Activated T-helper 2 cell treated with anti-CD3 and anti-CD28 coated beads, Interferon-gamma antibody, Interleukin-2, Interleukin-4, amounts not matched to agents 10 μg/mL and 5 μg/mL and 100 μg/mL, durations not matched to agents 14 hours and 24 hours and 36 hours (primary cell): ENCODE results near the gene SAMD4A. TPM values are rescaled to one million over a fixed set of nuclear protein-coding genes. Genes with fewer than 3 reads are reported as not detected.
A peak's percentile ranks its signal among the peaks of the same experiment; 100 is the strongest.

Source experiments
- DNase-seq: peaks from one replicate; pipeline ENCODE4 v3.0.0; 2021; ENCODE audit warnings: low spot score
- H3K27ac Mint-ChIP-seq: one replicate; pipeline ENCODE4 v1.8.0; 2021; ENCODE audit warnings: mixed read lengths
- H3K27me3 Mint-ChIP-seq: one replicate; pipeline ENCODE4 v1.8.0; 2021; ENCODE audit warnings: low read depth, mixed read lengths
- H3K36me3 Mint-ChIP-seq: one replicate; pipeline ENCODE4 v1.8.0; 2021; ENCODE audit warnings: low read depth, mixed read lengths
- H3K4me1 Mint-ChIP-seq: one replicate; pipeline ENCODE4 v1.8.0; 2021; ENCODE audit warnings: low read depth, mixed read lengths
- H3K4me3 Mint-ChIP-seq: one replicate; pipeline ENCODE4 v1.8.0; 2021; ENCODE audit warnings: low read depth, mild to moderate bottlenecking, moderate library complexity, mixed read lengths
- H3K9me3 Mint-ChIP-seq: one replicate; pipeline ENCODE4 v1.8.0; 2021; ENCODE audit warnings: mixed read lengths
- intact Hi-C: fragments of 100-400 bp; cut with micrococcal nuclease; formaldehyde crosslinking; loops from one replicate; pipeline ENCODE4 v1.15.1; 2023
- total RNA-seq: library from RNA; stranded (reverse); gene quantifications from 2 replicates; pipeline ENCODE4 v1.2.3, GENCODE V29; 2022

Gene SAMD4A
- total RNA-seq, 1 donor from 2014 or later: 4.3 TPM

- Mint-ChIP-seq H3K4me1 (peaks cover 25% of the 10 kb centered on the region), H3K27ac (no peak overlapping the region)
- DNase-seq: no peak
Measured at GRCh38 chr14:54689928-54690327, 123.0 kb downstream of the SAMD4A start.

GRCh38 chr14:54690887-54691286 lies 124.0 kb downstream of the SAMD4A start:
- intact Hi-C loops: loop anchor here (2.0 kb wide), 2 partner anchors 82 to 126 kb away; no protein-coding TSS in a partner anchor
- Mint-ChIP-seq H3K4me3 (no peak overlapping the region), H3K4me1 (peaks cover 17% of the 10 kb centered on the region), H3K27ac (no peak overlapping the region), H3K27me3 (peaks cover 31% of the 10 kb centered on the region), H3K36me3 (no peaks in the 10 kb centered on the region), H3K9me3 (no peaks in the 10 kb centered on the region)
- no peak for DNase-seq

More at GRCh38 chr14:54689928-54690327, 123.0 kb downstream of the SAMD4A start:
- no peaks in the 10 kb centered on the region for H3K9me3 Mint-ChIP-seq
- H3K36me3 Mint-ChIP-seq: no peaks in the 10 kb centered on the region
- intact Hi-C loops: loop anchor here (2.0 to 5.0 kb wide), 3 partner anchors 42 to 125 kb away; no protein-coding TSS in a partner anchor
- peaks cover 34% of the 10 kb centered on the region for H3K27me3 Mint-ChIP-seq
- no peak overlapping the region for H3K4me3 Mint-ChIP-seq

DNA sequence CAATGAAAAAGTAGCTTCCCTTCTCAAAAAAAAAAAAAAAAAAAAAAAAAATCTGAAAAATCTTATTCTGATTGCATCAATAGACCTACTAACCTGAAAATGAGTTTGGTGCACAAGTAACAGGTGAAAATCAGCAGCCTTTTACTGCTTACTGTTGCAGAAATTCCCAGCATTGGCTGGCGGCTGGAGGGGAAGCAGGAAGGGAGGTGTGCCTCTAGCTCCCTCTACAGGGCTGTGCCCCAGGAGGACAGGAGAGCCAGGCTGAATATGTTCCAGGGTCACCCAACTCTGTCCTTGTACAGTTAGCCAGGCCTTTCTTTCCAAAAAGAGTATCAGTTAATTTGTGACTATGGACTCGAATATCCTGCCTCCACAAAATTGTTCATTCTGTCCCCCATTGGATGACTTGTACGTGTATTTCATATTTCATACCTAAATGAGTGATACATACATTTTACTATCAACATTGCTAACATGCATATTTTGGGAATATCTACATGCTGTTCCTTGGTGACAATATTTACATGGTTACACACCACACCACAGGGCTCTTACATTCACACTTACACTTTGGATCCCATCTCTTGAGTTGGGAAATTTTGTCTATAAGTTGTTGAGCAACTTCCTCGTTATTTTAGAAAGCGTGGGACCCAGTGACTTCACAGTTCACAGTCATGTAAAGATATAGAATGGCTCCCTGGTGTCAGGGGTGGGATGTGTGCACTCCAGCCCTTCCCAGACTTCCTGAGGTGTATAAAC lies 124.8 kb downstream of the SAMD4A start:
- Mint-ChIP-seq H3K27ac (no peak overlapping the region), H3K36me3 (no peaks in the 10 kb centered on the region), H3K27me3 (peaks cover 30% of the 10 kb centered on the region), H3K4me3 (no peak overlapping the region), H3K4me1 (peaks cover 14% of the 10 kb centered on the region), H3K9me3 (no peaks in the 10 kb centered on the region)
- peak; percentile 24 for DNase-seq
- intact Hi-C loops: loop anchor here (2.0 kb wide), 2 partner anchors 81 to 127 kb away; no protein-coding TSS in a partner anchor

GRCh38 chr14:54692284-54692772 lies 125.4 kb downstream of the SAMD4A start:
- Mint-ChIP-seq H3K27ac (no peak overlapping the region), H3K27me3 (peaks cover 31% of the 10 kb centered on the region), H3K4me1 (peaks cover 14% of the 10 kb centered on the region), H3K9me3 (no peaks in the 10 kb centered on the region), H3K36me3 (no peaks in the 10 kb centered on the region), H3K4me3 (no peak overlapping the region)
- no peak for DNase-seq
- intact Hi-C loops: no loop called here

DNA sequence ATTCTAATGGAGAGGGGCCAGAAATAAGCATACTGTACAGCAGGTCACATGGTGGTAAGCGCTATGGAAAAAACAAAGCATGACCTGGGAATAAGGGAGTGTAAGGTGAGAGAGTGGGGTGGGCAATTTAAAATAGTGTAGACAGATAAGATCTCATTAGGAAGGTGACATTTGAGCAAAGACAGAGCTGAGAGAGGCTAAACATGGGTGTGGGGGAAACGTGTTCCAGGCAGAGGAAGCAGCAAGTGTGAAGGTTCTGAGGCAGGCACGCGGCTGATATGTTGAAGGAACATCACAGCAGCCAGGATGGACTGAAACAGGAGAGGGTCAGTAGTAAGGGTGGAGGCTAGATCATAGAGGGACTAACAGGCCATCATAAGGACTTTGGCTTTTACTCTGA lies 126.8 kb downstream of the SAMD4A start:
- intact Hi-C loops: no loop called here
- Mint-ChIP-seq H3K27me3 (peaks cover 31% of the 10 kb centered on the region), H3K4me1 (peaks cover 6% of the 10 kb centered on the region), H3K4me3 (no peak overlapping the region), H3K9me3 (no peaks in the 10 kb centered on the region), H3K36me3 (no peaks in the 10 kb centered on the region), H3K27ac (no peak overlapping the region)
- DNase-seq: no peak

DNA sequence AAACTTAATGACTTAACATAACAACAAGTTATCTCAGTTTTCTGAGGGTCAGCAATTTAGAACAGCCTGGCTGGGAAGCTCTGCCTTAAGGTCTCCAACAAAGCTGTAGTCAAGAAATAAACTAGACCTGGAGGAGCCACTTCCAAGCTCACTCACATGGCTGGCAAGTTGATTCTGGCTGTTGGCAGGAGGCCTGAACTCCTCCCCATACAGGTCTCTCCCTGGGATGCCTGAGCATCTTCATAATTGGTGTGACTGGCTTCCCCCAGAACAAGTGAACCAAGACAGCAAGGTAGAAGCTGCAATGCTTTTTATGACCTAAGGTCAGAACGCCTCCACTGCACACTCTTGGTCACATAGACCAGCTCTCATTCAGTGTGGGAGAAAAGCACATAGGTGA lies 128.3 kb downstream of the SAMD4A start:
- intact Hi-C loops: no loop called here
- no peaks in the 10 kb centered on the region for H3K36me3 Mint-ChIP-seq
- peaks cover 5% of the 10 kb centered on the region for H3K4me1 Mint-ChIP-seq
- DNase-seq: no peak
- H3K9me3 Mint-ChIP-seq: no peaks in the 10 kb centered on the region
- no peak overlapping the region for H3K27ac Mint-ChIP-seq
- H3K4me3 Mint-ChIP-seq: no peak overlapping the region
- H3K27me3 Mint-ChIP-seq: peaks cover 43% of the 10 kb centered on the region

- no peak for DNase-seq
- Mint-ChIP-seq H3K27ac (no peak overlapping the region), H3K4me1 (peaks cover 8% of the 10 kb centered on the region), H3K36me3 (no peaks in the 10 kb centered on the region), H3K9me3 (no peaks in the 10 kb centered on the region), H3K27me3 (peaks cover 48% of the 10 kb centered on the region), H3K4me3 (no peak overlapping the region)
- intact Hi-C loops: no loop called here
Measured at GRCh38 chr14:54697001-54697400, 130.1 kb downstream of the SAMD4A start.

- H3K4me1 Mint-ChIP-seq: peaks cover 8% of the 10 kb centered on the region
- no peak overlapping the region for H3K27ac Mint-ChIP-seq
- H3K27me3 Mint-ChIP-seq: peaks cover 50% of the 10 kb centered on the region
- DNase-seq: no peak
- intact Hi-C loops: no loop called here
- no peak overlapping the region for H3K4me3 Mint-ChIP-seq
- H3K36me3 Mint-ChIP-seq: peaks cover 6% of the 10 kb centered on the region
- no peaks in the 10 kb centered on the region for H3K9me3 Mint-ChIP-seq
Measured at GRCh38 chr14:54697803-54698202, 130.9 kb downstream of the SAMD4A start.

DNA sequence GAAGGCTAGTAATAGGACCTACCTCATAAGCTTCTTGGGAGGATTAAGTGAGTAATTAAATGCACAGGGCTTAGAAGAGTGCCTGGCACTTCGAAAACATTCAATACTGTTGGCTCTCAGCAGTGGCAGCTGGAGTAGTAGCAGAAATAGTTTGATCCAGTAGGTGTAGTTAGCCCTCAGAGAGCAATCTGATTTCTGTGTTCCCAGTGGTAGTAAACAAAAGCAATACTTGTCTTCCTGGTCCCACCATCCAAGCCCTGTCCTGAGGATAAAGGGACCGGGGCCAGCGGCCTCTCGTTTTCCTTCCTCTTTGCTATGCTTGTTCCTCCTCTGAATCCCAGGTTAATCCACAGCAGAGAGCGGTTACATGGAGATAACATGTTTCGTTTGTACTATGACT lies 131.6 kb downstream of the SAMD4A start:
- Mint-ChIP-seq H3K9me3 (no peaks in the 10 kb centered on the region), H3K4me3 (no peak overlapping the region), H3K36me3 (peaks cover 6% of the 10 kb centered on the region), H3K27ac (no peak overlapping the region), H3K27me3 (peaks cover 53% of the 10 kb centered on the region), H3K4me1 (peaks cover 8% of the 10 kb centered on the region)
- DNase-seq: no peak
- intact Hi-C loops: no loop called here

- no peaks in the 10 kb centered on the region for H3K9me3 Mint-ChIP-seq
- no peak overlapping the region for H3K27ac Mint-ChIP-seq
- H3K4me1 Mint-ChIP-seq: peaks cover 8% of the 10 kb centered on the region
- intact Hi-C loops: no loop called here
- DNase-seq: no peak
- no peak overlapping the region for H3K4me3 Mint-ChIP-seq
- H3K27me3 Mint-ChIP-seq: peaks cover 48% of the 10 kb centered on the region
- peaks cover 6% of the 10 kb centered on the region for H3K36me3 Mint-ChIP-seq
Measured at GRCh38 chr14:54698966-54699530, 132.1 kb downstream of the SAMD4A start.

DNA sequence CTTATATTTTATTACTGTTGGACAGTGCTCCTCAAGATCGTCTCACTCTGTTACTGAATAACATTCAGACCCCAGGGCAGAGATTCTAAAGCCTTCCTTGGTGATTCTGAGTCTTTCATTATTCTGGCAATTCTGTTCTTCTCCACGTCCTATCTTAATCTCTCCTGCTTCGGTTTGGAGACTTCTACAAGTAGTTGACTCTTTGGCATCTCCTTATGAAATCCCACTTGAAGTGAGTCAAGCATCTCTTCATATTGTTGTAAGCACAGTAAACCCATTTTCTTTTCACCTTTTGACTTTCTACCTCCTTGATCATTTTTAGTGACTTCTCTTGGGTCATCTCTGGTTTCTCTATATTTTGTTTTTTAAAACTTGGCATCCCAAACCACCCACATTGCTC lies 132.8 kb downstream of the SAMD4A start:
- intact Hi-C loops: loop anchor here (2.0 to 5.0 kb wide), 2 partner anchors 43 to 73 kb away; no protein-coding TSS in a partner anchor
- no peak for DNase-seq
- Mint-ChIP-seq H3K36me3 (peaks cover 6% of the 10 kb centered on the region), H3K27me3 (peaks cover 46% of the 10 kb centered on the region), H3K4me3 (no peak overlapping the region), H3K9me3 (no peaks in the 10 kb centered on the region), H3K4me1 (peaks cover 14% of the 10 kb centered on the region), H3K27ac (no peak overlapping the region)

GRCh38 chr14:54700717-54701116 lies 133.8 kb downstream of the SAMD4A start:
- intact Hi-C loops: loop anchor here (2.0 to 5.0 kb wide), 2 partner anchors 42 to 72 kb away; no protein-coding TSS in a partner anchor
- Mint-ChIP-seq H3K36me3 (peaks cover 6% of the 10 kb centered on the region), H3K4me1 (peaks cover 14% of the 10 kb centered on the region), H3K27ac (no peak overlapping the region), H3K4me3 (no peak overlapping the region), H3K9me3 (no peaks in the 10 kb centered on the region), H3K27me3 (peaks cover 46% of the 10 kb centered on the region)
- no peak for DNase-seq

DNA sequence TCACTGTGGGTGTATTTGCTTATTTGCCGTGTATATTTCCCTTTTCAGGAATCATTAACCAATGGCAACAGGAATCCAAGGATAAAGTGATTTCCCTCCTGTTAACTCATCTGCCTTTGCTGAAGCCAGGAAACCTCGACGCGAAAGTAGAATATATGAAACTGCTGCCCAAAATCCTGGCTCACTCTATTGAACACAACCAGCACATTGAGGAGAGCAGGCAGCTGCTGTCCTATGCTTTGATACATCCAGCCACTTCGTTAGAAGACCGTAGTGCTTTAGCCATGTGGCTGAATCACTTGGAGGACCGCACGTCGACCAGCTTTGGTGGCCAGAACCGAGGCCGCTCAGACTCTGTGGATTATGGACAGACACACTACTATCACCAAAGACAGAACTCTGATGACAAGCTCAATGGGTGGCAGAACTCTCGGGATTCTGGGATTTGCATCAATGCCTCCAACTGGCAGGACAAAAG lies 135.1 kb downstream of the SAMD4A start:
- DNase-seq: no peak
- Mint-ChIP-seq H3K36me3 (peaks cover 6% of the 10 kb centered on the region), H3K9me3 (no peaks in the 10 kb centered on the region), H3K4me1 (peaks cover 14% of the 10 kb centered on the region), H3K27ac (no peak overlapping the region), H3K27me3 (peaks cover 40% of the 10 kb centered on the region), H3K4me3 (no peak overlapping the region)
- intact Hi-C loops: loop anchor here (5.0 kb wide), 1 partner anchor 40 kb away; no protein-coding TSS in a partner anchor
